Measurements from ENCODE around the gene EDNRB. TPM values are rescaled to one million over a fixed set of nuclear protein-coding genes. Genes with fewer than 3 reads are reported as not detected.
"Not testable (repeated sequence)": the region's sequence is repeated elsewhere in the genome, so short reads cannot be mapped to it uniquely, and the experiment has no call there.

The EDNRB gene
- 1.7 and 2.2 TPM in 2 replicates for total RNA-seq
- 0.19 TPM for polyA plus RNA-seq (2012)

GRCh38 chr13:77918391-77919245 lies at the start of gene EDNRB:
Gene EDNRB (minus strand): TSS chr13:77918831. CDS start chr13:77918573, 258 bp downstream.
- peak; percentile 54 for DNase-seq (ENCODE audit: low read depth)

GRCh38 chr13:77966671-77967070 lies 48.0 kb upstream of the EDNRB start:
- DNase-seq (ENCODE audit: low read depth): no peak

- DNase-seq (ENCODE audit: low read depth): no peak
Measured at GRCh38 chr13:77952737-77953136, 34.1 kb upstream of the EDNRB start.

DNA sequence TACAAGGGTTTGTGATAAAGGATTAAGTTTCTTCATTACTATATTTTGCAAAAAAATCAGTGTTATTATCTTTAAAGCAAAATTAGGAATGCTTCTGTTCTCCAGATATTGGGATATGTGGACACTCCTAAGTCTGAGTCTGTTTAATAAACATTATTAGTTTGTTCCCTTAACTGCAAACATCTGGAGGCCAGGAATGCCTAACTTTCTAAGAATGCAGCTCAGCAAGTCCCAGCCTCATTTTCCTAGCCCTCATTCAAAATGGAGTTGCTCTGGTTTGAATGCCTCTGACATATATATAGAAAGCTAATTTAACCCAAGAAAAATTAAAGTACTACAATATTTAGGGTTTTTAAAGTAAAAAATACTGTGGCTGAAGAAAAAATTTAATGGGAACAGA lies 33.6 kb upstream of the EDNRB start:
- no peak for DNase-seq (ENCODE audit: low read depth)

- DNase-seq (ENCODE audit: low read depth): no peak
Measured at GRCh38 chr13:77946522-77946921, 27.9 kb upstream of the EDNRB start.

DNA sequence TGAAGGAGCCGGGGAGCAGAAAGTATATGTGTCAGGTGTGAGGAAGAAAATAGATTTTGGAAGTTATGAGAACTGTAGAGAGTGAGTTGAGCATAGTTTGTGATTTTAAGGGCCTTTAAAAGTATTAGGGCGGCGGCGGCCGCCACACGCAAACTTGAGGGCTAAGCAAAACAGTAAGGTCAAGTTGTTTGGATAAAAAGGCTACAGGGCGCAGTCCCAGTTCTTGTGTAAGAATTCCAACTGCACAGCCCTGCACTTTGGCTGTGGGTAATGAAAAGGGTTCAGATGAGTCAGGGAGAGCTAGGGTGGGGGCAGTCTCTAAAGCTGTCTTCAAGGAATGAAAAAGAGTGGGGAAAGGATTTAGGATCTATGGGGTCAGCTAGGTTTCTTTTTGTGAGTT lies 16.4 kb upstream of the EDNRB start:
- not testable (repeated sequence) for DNase-seq (ENCODE audit: low read depth)

DNA sequence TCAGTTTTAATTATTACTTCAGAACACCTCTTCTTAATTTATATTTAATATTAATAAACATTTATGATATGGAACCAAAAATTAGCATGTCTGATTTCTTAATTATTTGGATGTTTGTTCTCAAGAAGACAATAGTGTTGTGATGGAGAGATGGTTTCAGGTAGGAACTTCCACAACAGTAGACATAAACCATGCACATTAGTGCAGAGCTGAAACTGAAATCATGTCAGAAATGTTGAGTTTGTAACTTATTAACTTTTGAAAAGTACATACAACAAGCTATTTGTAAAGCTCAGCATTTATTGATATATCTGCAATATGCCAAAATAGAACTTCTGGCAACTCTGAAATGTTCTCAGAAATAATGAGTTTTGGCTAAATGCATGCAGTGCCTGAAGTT lies 11.8 kb upstream of the EDNRB start:
- DNase-seq (ENCODE audit: low read depth): no peak

- no peak for DNase-seq (ENCODE audit: low read depth)
Measured at GRCh38 chr13:77928909-77929308, 10.3 kb upstream of the EDNRB start.

GRCh38 chr13:77925616-77926015 lies 7.0 kb upstream of the EDNRB start:
- no peak for DNase-seq (ENCODE audit: low read depth)

GRCh38 chr13:77919921-77920294 lies 1.3 kb upstream of the EDNRB start:
- no peak for DNase-seq (ENCODE audit: low read depth)

DNA sequence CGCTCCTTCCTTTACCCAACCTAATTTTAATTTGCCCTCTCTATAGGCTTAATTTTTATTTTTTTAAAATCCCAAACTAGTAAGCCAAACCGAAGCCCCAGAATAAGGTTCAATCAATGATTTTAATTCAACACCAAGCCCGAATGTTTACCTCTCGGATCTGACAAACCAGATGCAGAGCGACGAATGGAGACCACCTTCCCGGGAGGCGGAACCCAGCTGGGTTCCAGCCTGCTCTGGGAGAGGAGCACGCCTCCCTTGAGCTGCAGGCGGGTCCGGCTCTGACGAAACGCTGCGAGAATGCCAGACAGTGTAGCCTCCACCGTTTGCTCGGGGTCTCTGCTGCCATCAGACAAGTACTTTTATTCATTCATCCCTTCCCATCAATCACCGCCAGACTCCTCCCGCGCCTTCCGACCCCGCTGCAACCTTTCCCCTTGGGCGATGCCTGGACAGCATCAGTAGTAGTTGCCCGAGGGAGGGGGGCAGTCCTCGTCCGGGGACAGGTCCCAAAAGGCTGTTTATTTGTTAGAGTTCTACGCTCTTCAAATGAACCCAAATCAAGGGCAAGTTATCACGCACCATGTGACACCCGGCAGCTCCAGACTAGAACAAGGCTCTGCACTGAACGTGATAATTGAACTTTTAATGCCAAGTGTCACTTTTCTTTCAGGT lies 752 bp upstream of the EDNRB start:
- DNase-seq (ENCODE audit: low read depth): peak; percentile 38

GRCh38 chr13:77916488-77916887 lies 2.1 kb downstream of the EDNRB start:
- DNase-seq (ENCODE audit: low read depth): no peak

GRCh38 chr13:77915686-77916085 lies 2.9 kb downstream of the EDNRB start:
- DNase-seq (ENCODE audit: low read depth): no peak

DNA sequence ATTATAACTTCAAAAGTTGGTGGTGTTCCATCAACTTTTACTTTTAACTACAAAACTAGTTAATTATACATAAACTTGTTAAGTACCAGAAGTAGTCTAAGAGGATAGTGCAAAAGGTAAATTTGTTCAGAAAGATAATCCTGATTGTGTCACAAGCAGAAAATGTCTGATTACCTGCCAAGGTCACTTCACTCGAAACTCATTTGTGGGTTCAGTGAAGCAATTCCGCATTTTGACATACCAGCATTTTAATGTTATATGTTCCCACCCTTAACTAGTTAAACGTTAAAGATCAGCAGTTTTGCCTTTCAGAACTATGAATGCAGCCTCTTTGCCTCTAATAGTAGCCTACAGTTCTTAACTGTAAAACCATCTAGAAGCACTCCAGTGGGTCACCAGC lies 5.6 kb downstream of the EDNRB start:
- no peak for DNase-seq (ENCODE audit: low read depth)

DNA sequence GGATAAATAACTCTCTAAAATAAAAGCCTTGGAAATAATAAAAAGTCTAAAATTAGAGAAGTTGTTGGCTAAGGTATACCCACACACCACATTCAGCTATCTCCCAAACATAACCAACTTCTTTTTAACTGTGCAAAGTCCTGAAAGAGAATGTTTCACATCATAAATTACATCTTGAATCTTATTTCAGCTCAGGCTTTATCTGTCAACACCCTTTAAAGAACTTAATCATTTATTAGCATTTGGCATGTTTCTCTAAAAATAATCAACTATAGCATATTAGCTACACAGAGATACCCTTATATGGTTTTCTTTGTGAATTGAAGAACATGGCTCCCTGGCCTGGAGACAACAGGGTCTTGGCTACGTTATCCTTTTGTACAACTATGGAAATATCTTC lies 6.9 kb downstream of the EDNRB start:
- DNase-seq (ENCODE audit: low read depth): no peak

GRCh38 chr13:77909827-77910226 lies 8.8 kb downstream of the EDNRB start:
- DNase-seq (ENCODE audit: low read depth): no peak

- no peak for DNase-seq (ENCODE audit: low read depth)
Measured at GRCh38 chr13:77908531-77908930, 10.1 kb downstream of the EDNRB start.

- DNase-seq (ENCODE audit: low read depth): no peak
Measured at GRCh38 chr13:77907666-77908341, 10.8 kb downstream of the EDNRB start.

DNA sequence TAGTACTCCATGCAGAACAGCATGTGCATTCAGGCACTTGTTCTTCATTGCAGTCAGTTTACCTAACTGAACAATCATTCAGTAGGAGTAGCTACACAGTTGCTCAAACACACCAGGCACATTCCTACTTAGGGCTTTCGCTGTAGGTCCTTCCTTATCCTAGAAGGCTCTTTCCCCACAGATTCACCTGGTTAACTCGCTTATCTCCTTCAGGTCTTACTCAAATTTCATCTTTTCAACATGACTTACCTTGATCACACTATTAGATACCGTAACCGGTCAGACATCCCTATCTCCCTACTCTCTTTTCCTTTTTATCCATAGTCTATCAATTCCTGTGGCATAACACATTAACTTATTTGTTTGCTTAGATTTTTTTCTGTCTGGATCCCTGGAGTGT lies 14.6 kb downstream of the EDNRB start:
- no peak for DNase-seq (ENCODE audit: low read depth)

- no peak for DNase-seq (ENCODE audit: low read depth)
Measured at GRCh38 chr13:77903435-77903834, 15.2 kb downstream of the EDNRB start.

GRCh38 chr13:77902319-77902963 lies 16.2 kb downstream of the EDNRB start:
- DNase-seq (ENCODE audit: low read depth): no peak

GRCh38 chr13:77898097-77898496 lies 20.5 kb downstream of the EDNRB start:
- no peak for DNase-seq (ENCODE audit: low read depth)

Data from myocyte (in vitro differentiated cells).